Aorta (tissue), 5 donors: Measurements from ENCODE around the gene TXNL4A. TPM values are rescaled to one million over a fixed set of nuclear protein-coding genes. Genes with fewer than 3 reads are reported as not detected.

Source experiments
- ATAC-seq: fragments of 200-7000 bp; cut with Tn5 transposase; one replicate; pipeline ENCODE4 v1.9.1; 2022; ENCODE audit warnings: moderate library complexity; ENCODE audit not compliant: low FRiP score
- DNase-seq, 2 donors: peaks; one replicate each; pipeline ENCODE4 v3.0.0-alpha.2; 2020
- H3K27ac ChIP-seq, 2 donors: one replicate each; pipeline ENCODE4 v1.5.1; 2013; ENCODE audit warnings: low read length in 2 of 2, mild to moderate bottlenecking in 2 of 2, moderate library complexity in 2 of 2, control low read depth in 1 of 2, inconsistent platforms in 1 of 2, low read depth in 1 of 2
- H3K27me3 ChIP-seq, 2 donors: one replicate each; pipeline ENCODE4 v1.6.1; 2013; ENCODE audit warnings: control low read depth in 1 of 2, low read length in 1 of 2, mild to moderate bottlenecking in 1 of 2, moderate library complexity in 1 of 2; ENCODE audit not compliant: insufficient read depth in 2 of 2, control insufficient read depth in 1 of 2
- H3K36me3 ChIP-seq, 2 donors: one replicate each; pipeline ENCODE4 v1.6.1; 2013; ENCODE audit warnings: control low read depth in 1 of 2, low read length in 1 of 2, mild to moderate bottlenecking in 1 of 2; ENCODE audit not compliant: insufficient read depth in 2 of 2, control insufficient read depth in 1 of 2
- H3K4me1 ChIP-seq, 2 donors: one replicate each; pipeline ENCODE4 v1.6.1; 2013; ENCODE audit warnings: low read length in 2 of 2, control low read depth in 1 of 2, mild to moderate bottlenecking in 1 of 2, moderate library complexity in 1 of 2; ENCODE audit not compliant: insufficient read depth in 2 of 2, control insufficient read depth in 1 of 2
- H3K4me3 ChIP-seq, 2 donors: one replicate each; pipeline ENCODE4 v1.5.1; 2013; ENCODE audit warnings: low read length in 2 of 2, control low read depth in 1 of 2, mild to moderate bottlenecking in 1 of 2
- H3K9me3 ChIP-seq: one replicate; pipeline ENCODE4 v1.6.1; 2013; ENCODE audit warnings: mild to moderate bottlenecking, low read length; ENCODE audit not compliant: control insufficient read depth
- WGBS, 2 donors: extraction: QIAGEN DNeasy Blood & Tissue Kit; methylation state at CpG; one replicate each; pipeline ENCODE4 v1.1.7; 2013; 5-methylcytosine and 5-hydroxymethylcytosine counted together
- intact Hi-C, 2 donors: fragments of 100-400 bp; cut with DNase I; formaldehyde crosslinking; loops; one replicate each; pipeline versions ENCODE4 v1.14.2 to v1.15.0; 2022
- polyA plus RNA-seq, 2 donors: library from polyadenylated mRNA; stranded (reverse); fragments of 200-250 nt; gene quantifications; one replicate each; pipeline ENCODE4 v1.2.3, GENCODE V29; 2013
- total RNA-seq, 2 donors: library from RNA; stranded (reverse); fragmentation: NEBNext Ultra II Directional; extraction: Animal tissue kit (Norgen Biotek cat#: 25700); gene quantifications; one replicate each; pipeline ENCODE4 v1.2.1, GENCODE V29; 2021
- donor health status: healthy with polysubstance abuse.
- donor health status: Bipolar disorder and iron deficiency.
- donor health status: DM: no; HTN: no; CAD: no.
- donor health status: DM: no; HTN: no; CAD: no.
- donor health status: DM: yes; HTN: yes; CAD: no.

TXNL4A gene
- total and polyA plus RNA-seq, 4 donors = 69.5 to 109 (median 71.9) TPM

DNA sequence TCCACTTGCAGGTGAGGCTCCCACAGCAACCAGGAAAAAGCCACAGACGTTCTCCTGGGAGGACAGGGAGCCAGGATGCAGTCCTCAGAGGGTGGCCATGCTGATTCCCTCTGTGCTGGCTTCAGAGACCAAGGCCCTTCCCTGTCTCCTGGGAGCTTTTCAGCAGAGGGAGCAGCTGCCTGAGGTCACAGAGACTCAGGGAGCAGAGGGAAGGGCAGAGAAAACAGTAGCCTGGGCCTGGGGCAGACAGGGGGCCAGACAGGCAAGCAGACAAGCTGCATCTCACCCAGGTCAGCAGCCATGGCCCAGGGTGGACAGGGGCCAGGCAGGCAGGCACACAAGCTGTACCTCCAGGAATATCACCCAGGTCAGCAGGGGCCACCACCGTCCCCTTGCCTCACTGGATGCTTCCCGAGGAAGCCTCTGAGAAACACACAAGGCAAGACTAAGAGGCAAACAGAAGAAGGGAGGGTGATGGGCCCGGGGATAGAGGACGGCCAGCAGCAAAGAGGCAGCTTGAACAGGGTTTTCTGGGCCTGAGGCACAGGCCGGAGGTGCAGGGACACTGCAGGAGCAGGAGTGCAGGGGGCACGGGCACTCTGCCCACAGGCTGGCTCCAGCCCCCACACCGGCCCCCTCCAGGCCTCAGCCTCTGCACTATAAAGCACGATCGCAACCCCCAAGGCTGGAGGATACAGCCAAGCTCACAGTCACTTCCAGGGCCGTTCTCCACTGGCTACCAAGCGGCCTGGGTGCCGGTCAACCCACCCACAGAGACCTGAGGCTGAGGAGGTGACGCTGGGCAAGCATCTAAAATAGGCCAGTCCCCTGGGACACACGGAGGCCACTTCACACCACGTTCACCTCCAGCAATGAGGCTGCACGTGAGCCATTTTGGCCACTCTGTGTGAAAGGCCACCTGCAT, 43.0 kb downstream of the TXNL4A start:
- Histone ChIP-seq H3K9me3 (no peaks in the 10 kb centered on the region), H3K4me1 (peaks cover 0 to 3% of the 10 kb centered on the region in 2 donors), H3K27me3 (no peaks in the 10 kb centered on the region), H3K4me3 (no peak overlapping the region), H3K27ac (no peak overlapping the region), H3K36me3 (no peaks in the 10 kb centered on the region)
- no peak for ATAC-seq
- intact Hi-C loops = no loop called here
- peak; percentile 28 to 57 for DNase-seq
- WGBS, 2 donors = 71 to 72% methylated on average over 17 of the region's 17 CpGs

DNA sequence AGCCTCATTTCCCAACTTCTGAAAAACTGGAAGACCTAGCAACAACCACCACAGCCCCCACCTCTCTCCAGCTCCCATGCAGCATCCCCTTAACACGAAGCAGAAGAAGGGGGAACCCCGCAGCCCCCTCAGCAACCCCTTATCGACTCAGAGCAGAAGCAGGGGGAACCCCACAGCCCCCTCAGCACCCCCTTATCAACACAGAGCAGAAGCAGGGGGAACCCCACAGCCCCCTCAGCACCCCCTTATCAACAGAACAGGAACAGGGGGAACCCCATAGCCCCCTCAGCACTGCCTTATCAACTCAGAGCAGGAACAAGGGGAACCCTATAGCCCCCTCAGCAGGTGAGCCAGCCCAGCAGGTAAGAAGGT, 43.6 kb downstream of the TXNL4A start:
- H3K27ac ChIP-seq = no peak overlapping the region
- peak in 1 of 2 donors; percentile 42 for DNase-seq

DNA sequence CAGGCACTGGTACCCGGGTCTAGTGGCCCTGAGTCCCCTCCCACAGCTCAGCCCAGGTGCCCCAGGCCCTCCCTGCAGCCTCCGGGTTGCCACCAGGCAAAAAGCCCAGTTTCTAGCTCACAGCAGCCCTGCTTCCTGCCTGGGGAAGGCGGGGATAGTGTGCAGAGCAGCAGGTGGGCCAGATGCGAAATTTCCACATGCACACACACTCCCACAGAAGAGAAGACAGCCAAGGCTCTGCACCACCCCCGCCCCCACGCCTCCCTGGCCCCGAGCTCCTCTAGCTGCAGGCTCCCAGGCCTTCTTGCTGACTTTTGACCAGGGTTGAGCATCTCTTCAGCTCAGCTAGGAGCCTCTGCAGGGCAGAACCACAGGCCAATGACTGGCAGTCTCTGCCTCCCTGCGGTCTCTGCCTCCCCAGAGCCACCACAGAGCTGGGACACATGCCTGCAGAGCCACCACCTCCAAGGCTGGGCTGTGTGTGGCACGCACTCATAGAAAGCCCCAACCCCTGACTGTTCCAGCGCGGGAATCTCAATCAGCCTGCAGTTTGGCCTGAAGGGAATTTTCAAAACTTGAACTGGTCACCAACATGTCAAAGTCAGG, 44.1 kb downstream of the TXNL4A start:
- H3K27ac ChIP-seq = no peak overlapping the region
- H3K27me3 ChIP-seq = no peaks in the 10 kb centered on the region
- no peaks in the 10 kb centered on the region for H3K4me1 ChIP-seq

More for the DNA sequence above, 43.6 kb downstream of the TXNL4A start:
- Histone ChIP-seq H3K9me3 (no peaks in the 10 kb centered on the region), H3K4me3 (no peak overlapping the region), H3K27me3 (no peaks in the 10 kb centered on the region), H3K36me3 (no peaks in the 10 kb centered on the region), H3K4me1 (no peaks in the 10 kb centered on the region)
- no peak for ATAC-seq
- 78 to 88% methylated on average over 3 of the region's 3 CpGs for WGBS, 2 donors
- intact Hi-C loops = no loop called here

DNA sequence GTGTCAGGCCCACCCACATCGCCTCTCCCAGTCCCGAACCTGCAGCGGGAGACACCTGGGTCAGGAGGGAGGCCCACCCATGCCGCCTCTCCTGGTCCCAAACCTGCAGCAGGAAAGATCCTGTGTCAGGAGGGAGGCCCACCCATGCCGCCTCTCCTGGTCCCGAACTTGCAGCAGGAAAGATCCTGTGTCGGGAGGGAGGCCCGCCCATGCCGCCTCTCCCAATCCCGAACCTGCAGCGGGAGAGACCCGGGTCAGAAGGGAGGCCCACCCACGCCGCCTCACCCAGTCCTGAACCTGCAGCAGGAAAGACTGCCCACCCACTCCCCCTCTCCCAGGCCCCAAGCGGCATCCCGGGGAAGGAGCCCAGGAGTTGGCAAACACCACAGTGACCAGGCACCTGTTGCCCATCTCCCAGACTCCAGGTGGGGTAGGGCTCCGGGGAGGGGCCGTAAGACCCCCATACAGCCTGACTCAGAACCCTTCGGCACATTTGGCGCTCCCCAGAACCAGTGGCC, 44.7 kb downstream of the TXNL4A start:
- Histone ChIP-seq H3K36me3 (no peaks in the 10 kb centered on the region), H3K27me3 (no peaks in the 10 kb centered on the region), H3K9me3 (no peaks in the 10 kb centered on the region), H3K4me3 (no peak overlapping the region), H3K27ac (no peak overlapping the region), H3K4me1 (no peaks in the 10 kb centered on the region)
- intact Hi-C loops = no loop called here
- 94 to 95% methylated on average over 20 of the region's 20 CpGs for WGBS, 2 donors
- DNase-seq (peak; percentile 40 to 72), ATAC-seq (no peak)

More for the DNA sequence above, 44.1 kb downstream of the TXNL4A start:
- Histone ChIP-seq H3K9me3 (no peaks in the 10 kb centered on the region), H3K4me3 (no peak overlapping the region), H3K36me3 (no peaks in the 10 kb centered on the region)
- intact Hi-C loops = no loop called here
- no peak for ATAC-seq
- peak; percentile 42 to 59 for DNase-seq
- 77 to 80% methylated on average over 11 of the region's 11 CpGs for WGBS, 2 donors

DNA sequence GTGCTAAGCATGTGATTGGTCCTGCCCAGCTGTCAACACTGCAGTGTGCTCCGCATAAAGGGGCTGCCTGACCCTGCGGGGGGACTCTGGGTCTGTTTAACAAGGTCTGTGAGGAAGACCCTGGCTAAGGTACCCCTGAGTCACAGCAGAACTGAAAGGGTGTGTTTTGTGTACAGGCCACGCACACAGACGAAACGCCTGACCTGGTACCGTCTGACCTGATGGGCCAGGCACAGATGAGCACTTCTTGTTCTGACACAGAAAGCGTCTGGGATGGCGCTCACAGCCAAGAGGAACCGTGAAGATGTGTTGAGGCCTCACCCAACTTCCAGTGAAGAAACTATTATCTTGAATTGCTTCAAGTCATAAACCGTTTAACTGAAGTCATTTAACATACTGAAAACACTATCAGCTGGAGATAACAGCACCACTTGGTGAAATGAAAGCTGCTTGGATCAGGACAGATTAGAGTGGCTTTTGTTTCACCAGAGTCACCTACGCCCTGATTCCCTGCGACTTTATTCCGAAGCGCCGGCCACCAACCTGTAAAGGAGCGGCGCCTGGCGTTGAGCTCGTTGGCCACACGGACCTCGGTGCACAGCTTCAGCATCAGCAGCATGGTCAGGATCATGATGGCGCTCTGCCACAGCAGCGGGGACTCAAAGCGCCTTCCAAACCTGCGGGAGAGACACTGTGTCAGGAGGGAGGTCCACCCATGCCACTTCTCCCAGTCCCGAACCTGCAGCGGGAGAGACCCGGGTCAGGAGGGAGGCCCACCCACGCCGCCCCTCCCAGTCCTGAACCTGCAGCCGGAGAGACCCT, 45.4 kb downstream of the TXNL4A start:
- Histone ChIP-seq H3K36me3 (no peaks in the 10 kb centered on the region), H3K4me3 (no peak overlapping the region), H3K27me3 (no peaks in the 10 kb centered on the region), H3K27ac (no peak overlapping the region), H3K4me1 (no peaks in the 10 kb centered on the region), H3K9me3 (no peaks in the 10 kb centered on the region)
- DNase-seq (peak; percentile 22 to 71), ATAC-seq (no peak)
- 86 to 89% methylated on average over 31 of the region's 31 CpGs for WGBS, 2 donors
- intact Hi-C loops = no loop called here

DNA sequence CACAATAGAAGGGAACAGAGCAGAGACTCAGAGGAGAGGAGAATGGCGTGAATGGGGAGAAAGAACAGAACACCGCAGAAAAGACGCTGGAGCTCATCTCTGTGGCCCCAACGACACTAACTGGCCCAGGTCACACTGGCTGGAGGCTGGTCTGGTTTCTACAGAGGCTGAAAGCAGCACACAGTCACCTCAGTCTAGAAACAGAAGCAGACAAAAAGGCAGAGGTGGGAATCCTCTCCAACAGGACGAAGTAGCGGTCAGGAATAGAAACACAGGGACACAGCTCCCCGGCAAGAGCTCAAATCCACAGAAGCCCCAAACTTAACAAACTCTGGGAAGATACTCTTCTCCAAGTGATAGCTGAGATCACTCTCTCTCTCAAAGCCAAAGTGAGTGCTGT, 46.2 kb downstream of the TXNL4A start:
- intact Hi-C loops = no loop called here
- DNase-seq (peak; percentile 9 to 15), ATAC-seq (no peak)
- H3K36me3 ChIP-seq = no peaks in the 10 kb centered on the region
- no peak overlapping the region for H3K4me3 ChIP-seq
- no peaks in the 10 kb centered on the region for H3K9me3 ChIP-seq
- H3K27me3 ChIP-seq = no peaks in the 10 kb centered on the region
- 94 to 95% methylated on average over 7 of the region's 7 CpGs for WGBS, 2 donors
- H3K27ac ChIP-seq = no peak overlapping the region
- H3K4me1 ChIP-seq = no peaks in the 10 kb centered on the region

DNA sequence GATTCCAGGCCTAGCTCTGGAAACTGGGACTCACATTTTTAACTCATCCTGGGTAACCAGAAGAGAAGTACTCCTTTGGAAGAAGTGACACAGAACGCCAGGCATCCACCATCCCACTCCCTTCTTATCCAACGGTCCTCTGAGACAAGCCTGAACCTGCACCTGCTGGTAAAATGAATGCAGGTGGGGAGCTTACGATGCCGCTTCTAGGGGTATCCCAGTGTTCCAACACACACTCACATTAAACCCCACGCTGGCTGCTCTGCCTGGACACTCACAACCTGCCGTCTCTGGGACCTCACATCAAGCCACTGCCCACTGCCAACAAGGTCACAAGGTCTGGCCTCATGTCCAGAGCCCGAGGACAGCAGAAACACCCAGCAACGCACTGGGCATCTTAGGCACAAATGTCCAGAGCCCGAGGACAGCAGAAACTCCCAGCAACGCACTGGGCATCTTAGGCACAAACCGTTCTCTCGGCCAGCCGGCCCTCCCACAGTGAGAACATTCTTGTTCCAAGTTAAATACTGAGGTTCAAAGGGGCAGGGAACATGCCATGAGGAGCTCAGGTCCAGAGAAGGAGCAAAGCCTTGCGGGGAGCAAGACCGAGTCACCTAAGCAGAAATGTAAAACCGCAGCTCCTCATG, 46.8 kb downstream of the TXNL4A start:
- no peaks in the 10 kb centered on the region for H3K9me3 ChIP-seq
- no peaks in the 10 kb centered on the region for H3K4me1 ChIP-seq
- 78 to 83% methylated on average over 16 of the region's 16 CpGs for WGBS, 2 donors
- no peaks in the 10 kb centered on the region for H3K27me3 ChIP-seq
- ATAC-seq (no peak), DNase-seq (peak; percentile 20 to 58)
- no peak overlapping the region for H3K27ac ChIP-seq
- intact Hi-C loops = no loop called here
- H3K4me3 ChIP-seq = no peak overlapping the region
- no peaks in the 10 kb centered on the region for H3K36me3 ChIP-seq

DNA sequence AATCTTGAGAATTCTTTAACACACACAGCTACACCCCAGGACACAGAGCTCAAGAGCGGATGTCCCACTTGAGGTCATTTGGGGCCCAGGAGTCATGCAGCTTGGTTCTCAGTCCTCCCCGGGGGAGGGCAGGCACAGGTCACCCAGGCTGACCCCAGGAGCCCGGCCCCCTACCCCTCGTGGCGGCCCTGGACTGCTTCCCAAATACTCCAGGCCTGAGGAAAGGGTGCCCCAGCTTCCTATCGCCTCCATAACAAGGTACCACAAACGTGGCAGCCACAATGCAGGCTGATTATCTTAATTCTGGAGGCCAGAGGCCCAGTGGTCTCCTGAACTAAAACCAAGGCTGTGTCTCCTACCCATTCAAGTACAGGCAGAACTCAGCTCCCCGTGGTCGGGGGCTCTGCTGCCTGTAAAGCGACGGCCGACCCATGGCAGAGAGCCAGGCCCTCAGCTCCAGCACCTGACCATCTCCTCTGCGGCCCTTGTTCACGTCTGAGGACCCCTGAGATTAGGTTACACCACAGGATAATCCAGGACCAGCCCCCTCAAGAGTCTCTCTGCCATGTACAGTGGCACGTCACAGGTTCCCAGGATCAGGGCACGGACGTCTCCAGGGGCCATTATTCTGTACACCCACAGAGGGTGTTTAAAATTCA, 47.4 kb downstream of the TXNL4A start:
- no peak overlapping the region for H3K27ac ChIP-seq
- H3K4me3 ChIP-seq = no peak overlapping the region
- peak; percentile 27 to 61 for DNase-seq
- no peaks in the 10 kb centered on the region for H3K27me3 ChIP-seq
- peaks cover 0 to 1% of the 10 kb centered on the region in 2 donors for H3K36me3 ChIP-seq
- H3K4me1 ChIP-seq = no peaks in the 10 kb centered on the region
- intact Hi-C loops = no loop called here
- ATAC-seq = no peak
- no peaks in the 10 kb centered on the region for H3K9me3 ChIP-seq
- 81 to 89% methylated on average over 17 of the region's 17 CpGs for WGBS, 2 donors
